Measurements from ENCODE around the gene KIAA1549. TPM values are rescaled to one million over a fixed set of nuclear protein-coding genes. Genes with fewer than 3 reads are reported as not detected.
A peak's percentile ranks its signal among the peaks of the same experiment; 100 is the strongest.

The KIAA1549 gene
- total RNA-seq, 8 experiments from 2014 or later = 1.3 to 31.2 (median 12.3) TPM

GRCh38 chr7:138866353-138866752 is 114.8 kb downstream of the KIAA1549 start:
- H3K4me3 ChIP-seq = no peak overlapping the region
- 70 to 98% (median 93%) methylated on average over 2 to 8 of the region's 9 CpGs for WGBS, 10 experiments
- in situ Hi-C loops (cut with MboI; ENCODE audit: low pct_unique_long_range_greater_than_20kb in 2 of 9, low sequenced_read_pairs in 9 of 9, unreplicated experiment in 9 of 9) = no loop called here
- no peak overlapping the region for H3K27ac ChIP-seq
- ATAC-seq (replicated peaks in 6 of 8) = no peak
- H3K4me1 ChIP-seq (replicated peaks in 1 of 2) = no peaks in the 10 kb centered on the region

- no peaks in the 10 kb centered on the region for H3K4me1 ChIP-seq (replicated peaks in 1 of 2)
- no peak overlapping the region for H3K27ac ChIP-seq
- ATAC-seq (replicated peaks in 6 of 8) = no peak
- WGBS, 10 experiments = 81 to 100% (median 94%) methylated on average over 1 to 3 of the region's 4 CpGs; no CpG with 5 or more reads in 3 of the 10 experiments
- H3K4me3 ChIP-seq = no peak overlapping the region
- in situ Hi-C loops (cut with MboI; ENCODE audit: low pct_unique_long_range_greater_than_20kb in 2 of 9, low sequenced_read_pairs in 9 of 9, unreplicated experiment in 9 of 9) = no loop called here
Measured at GRCh38 chr7:138865843-138866242, 115.3 kb downstream of the KIAA1549 start.

GRCh38 chr7:138864667-138865066 is 116.5 kb downstream of the KIAA1549 start:
- no peaks in the 10 kb centered on the region for H3K4me1 ChIP-seq (replicated peaks in 1 of 2)
- ATAC-seq (replicated peaks in 6 of 8) = peak in 2 of 8 experiments; percentile 92 to 94
- 30 to 100% (median 88%) methylated on average over 1 to 3 of the region's 3 CpGs; no CpG with 5 or more reads in 3 of the 10 experiments for WGBS, 10 experiments
- H3K4me3 ChIP-seq = no peak overlapping the region
- H3K27ac ChIP-seq = no peak overlapping the region
- in situ Hi-C loops (cut with MboI; ENCODE audit: low pct_unique_long_range_greater_than_20kb in 2 of 9, low sequenced_read_pairs in 9 of 9, unreplicated experiment in 9 of 9) = no loop called here

GRCh38 chr7:138863931-138864330 is 117.3 kb downstream of the KIAA1549 start:
- 81 to 100% (median 93%) methylated on average over 1 to 8 of the region's 9 CpGs; no CpG with 5 or more reads in 2 of the 10 experiments for WGBS, 10 experiments

DNA sequence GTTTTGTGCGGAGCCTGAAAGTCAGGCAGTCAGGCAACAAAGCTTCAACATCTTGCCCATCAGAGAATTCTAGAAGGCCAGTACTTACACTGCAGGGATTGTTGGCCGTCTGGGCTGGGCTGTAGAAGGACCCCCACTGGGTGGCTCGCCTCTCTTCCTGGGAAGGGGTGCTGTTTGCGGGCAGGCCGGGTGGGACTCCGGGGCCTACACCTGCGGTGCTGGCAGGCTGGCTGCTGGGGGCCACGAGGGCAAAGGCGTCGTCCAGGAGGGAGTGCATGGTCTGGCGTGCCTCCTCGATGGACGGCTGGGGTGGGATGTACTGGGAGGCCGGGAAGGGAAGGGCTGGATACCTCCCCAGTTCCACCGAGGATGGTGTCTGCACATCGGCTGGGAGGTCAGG is 120.1 kb downstream of the KIAA1549 start:
- ATAC-seq (replicated peaks in 6 of 8) = no peak
- in situ Hi-C loops (cut with MboI; ENCODE audit: low pct_unique_long_range_greater_than_20kb in 2 of 9, low sequenced_read_pairs in 9 of 9, unreplicated experiment in 9 of 9) = no loop called here
- no peaks in the 10 kb centered on the region for H3K4me1 ChIP-seq (replicated peaks in 1 of 2)
- H3K4me3 ChIP-seq = no peak overlapping the region
- H3K27ac ChIP-seq = no peak overlapping the region
- 77 to 100% (median 95%) methylated on average over 2 to 10 of the region's 16 CpGs; no CpG with 5 or more reads in 4 of the 10 experiments for WGBS, 10 experiments

More at GRCh38 chr7:138863931-138864330, 117.3 kb downstream of the KIAA1549 start:
- Histone ChIP-seq H3K27ac (no peak overlapping the region), H3K4me1 (replicated peaks in 1 of 2) (no peaks in the 10 kb centered on the region), H3K4me3 (no peak overlapping the region)
- no peak for ATAC-seq (replicated peaks in 6 of 8)
- in situ Hi-C loops (cut with MboI; ENCODE audit: low pct_unique_long_range_greater_than_20kb in 2 of 9, low sequenced_read_pairs in 9 of 9, unreplicated experiment in 9 of 9) = no loop called here

- no peak overlapping the region for H3K4me3 ChIP-seq
- H3K4me1 ChIP-seq (replicated peaks in 1 of 2) = no peaks in the 10 kb centered on the region
- in situ Hi-C loops (cut with MboI; ENCODE audit: low pct_unique_long_range_greater_than_20kb in 2 of 9, low sequenced_read_pairs in 9 of 9, unreplicated experiment in 9 of 9) = no loop called here
- ATAC-seq (replicated peaks in 6 of 8) = no peak
- no peak overlapping the region for H3K27ac ChIP-seq
Measured at GRCh38 chr7:138857728-138858127, 123.5 kb downstream of the KIAA1549 start.

DNA sequence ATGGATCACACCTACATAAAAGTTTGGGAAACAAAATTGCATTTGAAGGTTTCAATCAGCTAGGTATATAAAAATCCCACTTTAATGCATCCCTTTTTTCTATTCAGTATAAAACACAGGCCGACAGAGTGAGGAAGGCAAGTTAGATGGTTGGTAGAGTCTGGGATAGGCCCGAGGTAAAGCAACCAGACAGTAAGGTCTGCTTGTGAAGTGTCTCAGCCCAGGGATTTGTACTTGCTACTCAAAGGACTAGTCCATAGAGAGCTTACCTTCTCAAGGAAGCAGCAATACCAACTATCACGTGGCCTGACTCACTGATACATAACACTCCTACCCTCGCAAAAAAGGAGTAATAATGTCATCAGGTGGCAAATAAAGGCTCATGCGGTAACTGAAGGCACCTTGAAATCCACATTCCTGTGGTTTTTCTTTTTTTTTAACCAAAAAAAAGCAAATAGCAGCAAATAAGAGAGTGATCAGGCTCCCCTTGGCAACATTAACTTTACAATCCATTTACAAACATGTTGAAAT is 127.0 kb downstream of the KIAA1549 start:
- H3K27ac ChIP-seq = no peak overlapping the region
- H3K4me1 ChIP-seq (replicated peaks in 1 of 2) = no peaks in the 10 kb centered on the region
- in situ Hi-C loops (cut with MboI; ENCODE audit: low pct_unique_long_range_greater_than_20kb in 2 of 9, low sequenced_read_pairs in 9 of 9, unreplicated experiment in 9 of 9) = no loop called here
- no peak overlapping the region for H3K4me3 ChIP-seq
- ATAC-seq (replicated peaks in 6 of 8) = no peak
- 80 to 100% (median 91%) methylated on average over 1 to 5 of the region's 5 CpGs for WGBS, 10 experiments

GRCh38 chr7:138853448-138853847 is 127.7 kb downstream of the KIAA1549 start:
- 39 to 96% (median 76%) methylated on average over 1 to 3 of the region's 3 CpGs; no CpG with 5 or more reads in 1 of the 10 experiments for WGBS, 10 experiments
- in situ Hi-C loops (cut with MboI; ENCODE audit: low pct_unique_long_range_greater_than_20kb in 2 of 9, low sequenced_read_pairs in 9 of 9, unreplicated experiment in 9 of 9) = no loop called here
- Histone ChIP-seq H3K4me3 (no peak overlapping the region), H3K4me1 (replicated peaks in 1 of 2) (peaks cover 2 to 4% of the 10 kb centered on the region in 2 donors), H3K27ac (no peak overlapping the region)
- no peak for ATAC-seq (replicated peaks in 6 of 8)

DNA sequence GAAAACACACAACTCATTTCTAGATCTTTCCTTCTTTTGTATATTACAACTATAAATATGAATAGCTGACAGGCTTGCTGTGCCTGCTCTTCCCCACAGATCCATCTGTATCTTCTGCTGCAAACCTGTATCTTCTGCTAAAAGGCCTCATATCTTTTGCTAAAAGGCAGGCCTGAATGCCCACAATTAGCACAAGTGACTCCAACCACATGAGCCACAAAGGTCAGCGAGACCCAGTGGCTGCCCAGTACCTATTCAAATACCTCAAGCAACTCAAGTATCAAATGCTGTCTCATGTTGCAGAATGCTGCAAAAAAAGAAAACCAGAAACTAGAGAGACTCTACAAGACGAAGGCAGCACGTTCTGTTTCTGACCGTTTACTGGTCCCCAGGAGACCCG is 128.7 kb downstream of the KIAA1549 start:
- in situ Hi-C loops (cut with MboI; ENCODE audit: low pct_unique_long_range_greater_than_20kb in 2 of 9, low sequenced_read_pairs in 9 of 9, unreplicated experiment in 9 of 9) = no loop called here
- Histone ChIP-seq H3K4me1 (replicated peaks in 1 of 2) (peaks cover 4 to 8% of the 10 kb centered on the region in 2 donors), H3K27ac (no peak overlapping the region), H3K4me3 (no peak overlapping the region)
- 83 to 100% (median 93%) methylated on average over 1 to 5 of the region's 5 CpGs; no CpG with 5 or more reads in 2 of the 10 experiments for WGBS, 10 experiments
- ATAC-seq (replicated peaks in 6 of 8) = no peak

DNA sequence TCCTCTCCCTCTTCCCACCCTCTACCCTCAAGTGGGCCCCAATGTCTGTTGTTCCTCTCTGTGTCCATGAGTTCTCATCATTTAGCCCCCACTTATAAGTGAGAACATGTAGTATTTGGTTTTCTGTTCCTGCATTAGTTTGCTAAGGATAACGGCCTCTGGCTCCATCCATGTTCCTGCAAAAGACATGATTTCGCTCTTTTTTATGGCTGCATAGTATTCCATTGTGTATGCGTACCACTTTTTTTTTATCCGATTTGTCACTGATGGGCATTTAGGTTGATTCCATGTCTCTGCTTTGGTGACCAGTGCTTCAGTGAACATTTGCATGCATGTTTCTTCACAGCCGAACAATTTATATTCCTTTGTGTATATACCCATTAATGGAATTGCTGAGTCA is 131.5 kb downstream of the KIAA1549 start:
- in situ Hi-C loops (cut with MboI; ENCODE audit: low pct_unique_long_range_greater_than_20kb in 2 of 9, low sequenced_read_pairs in 9 of 9, unreplicated experiment in 9 of 9) = no loop called here
- H3K4me1 ChIP-seq (replicated peaks in 1 of 2) = peaks cover 4 to 10% of the 10 kb centered on the region in 2 donors
- no peak overlapping the region for H3K4me3 ChIP-seq
- H3K27ac ChIP-seq = peak overlapping the region in 1 of 2 donors; percentile 14
- ATAC-seq (replicated peaks in 6 of 8) = no peak
- WGBS, 10 experiments = 89 to 100% (median 97%) methylated on average over 2 to 5 of the region's 5 CpGs

DNA sequence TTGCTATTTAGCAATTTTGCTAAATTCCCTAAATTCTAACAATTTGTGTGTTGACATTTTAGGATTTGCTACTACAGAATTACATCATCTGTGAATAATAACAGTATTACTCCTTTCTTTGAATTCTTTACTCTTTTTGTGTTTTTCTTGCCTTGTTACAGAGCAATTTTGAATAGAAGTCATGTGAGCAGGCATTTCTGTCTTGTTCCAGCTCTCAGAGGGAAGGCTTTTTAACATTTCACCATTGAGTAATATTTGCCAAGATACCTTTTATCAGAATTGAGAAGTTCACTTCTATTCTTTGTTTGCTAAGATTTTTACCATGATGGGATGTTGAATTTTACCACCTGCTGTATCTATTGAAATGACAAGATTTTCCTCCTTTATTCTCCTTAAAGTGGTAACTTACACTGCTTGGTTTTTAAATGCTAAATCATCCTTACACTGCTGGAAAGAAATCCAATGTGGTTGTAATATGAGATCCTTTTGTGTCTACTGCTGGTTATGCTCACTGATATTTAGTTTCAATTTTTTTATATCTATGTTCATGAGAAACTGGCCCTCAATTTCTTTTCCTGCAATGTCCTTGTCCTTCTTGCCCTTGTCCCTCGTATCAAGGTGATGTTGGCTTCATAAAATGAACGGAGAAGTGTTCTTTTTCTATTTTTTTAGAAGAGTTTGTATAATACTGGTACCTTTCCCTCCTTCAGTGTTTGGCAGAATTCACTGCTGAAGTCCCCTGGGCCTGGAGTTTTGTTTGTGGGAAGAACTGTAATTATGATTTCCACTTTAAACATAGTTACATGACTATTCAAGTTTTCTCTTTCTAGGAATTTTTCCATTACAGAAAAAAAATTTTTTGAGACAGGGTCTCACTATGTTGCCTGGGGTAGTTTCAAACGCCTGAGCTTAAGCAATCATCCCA is 132.9 kb downstream of the KIAA1549 start:
- Histone ChIP-seq H3K4me1 (replicated peaks in 1 of 2) (peaks cover 4 to 10% of the 10 kb centered on the region in 2 donors), H3K27ac (no peak overlapping the region), H3K4me3 (no peak overlapping the region)
- in situ Hi-C loops (cut with MboI; ENCODE audit: low pct_unique_long_range_greater_than_20kb in 2 of 9, low sequenced_read_pairs in 9 of 9, unreplicated experiment in 9 of 9) = no loop called here
- 73 to 100% (median 96%) methylated on average over 1 to 3 of the region's 3 CpGs for WGBS, 10 experiments
- ATAC-seq (replicated peaks in 6 of 8) = peak in 1 of 8 experiments; percentile 59

- in situ Hi-C loops (cut with MboI; ENCODE audit: low pct_unique_long_range_greater_than_20kb in 2 of 9, low sequenced_read_pairs in 9 of 9, unreplicated experiment in 9 of 9) = no loop called here
- ATAC-seq (replicated peaks in 6 of 8) = no peak
- Histone ChIP-seq H3K4me3 (no peak overlapping the region), H3K4me1 (replicated peaks in 1 of 2) (peaks cover 4 to 10% of the 10 kb centered on the region in 2 donors), H3K27ac (no peak overlapping the region)
- 29 to 83% (median 46%) methylated on average over 1 to 2 of the region's 2 CpGs; no CpG with 5 or more reads in 2 of the 10 experiments for WGBS, 10 experiments
Measured at GRCh38 chr7:138845711-138846110, 135.5 kb downstream of the KIAA1549 start.

Measured in motor neuron (in vitro differentiated cells).